Fibroblast of lung (primary cell): ENCODE data around the gene ZNF649. TPM values are rescaled to one million over a fixed set of nuclear protein-coding genes. Genes with fewer than 3 reads are reported as not detected.

Experiments
- DNase-seq, 2 donors: peaks; one replicate each; pipeline versions ENCODE4 v3.0.0 to v3.0.0-alpha.2; 2010; ENCODE audit warnings: low read depth in 2 of 2
- H2AFZ ChIP-seq: 2 replicates; pipeline ENCODE4 v1.5.1; 2012; ENCODE audit warnings: low read length, control low read depth, inconsistent platforms
- H3K27ac ChIP-seq: 2 replicates; pipeline ENCODE4 v1.5.1; 2011; ENCODE audit warnings: low read length, control low read depth; ENCODE audit not compliant: insufficient read depth
- H3K27me3 ChIP-seq: 2 replicates; pipeline ENCODE4 v1.5.1; 2011; ENCODE audit warnings: mild to moderate bottlenecking, low read length; ENCODE audit not compliant: control insufficient read depth, insufficient read depth
- H3K36me3 ChIP-seq: 2 replicates; pipeline ENCODE4 v1.5.1; 2011; ENCODE audit warnings: low read length; ENCODE audit not compliant: control insufficient read depth, insufficient read depth
- H3K4me1 ChIP-seq: 2 replicates; pipeline ENCODE4 v1.5.1; 2011; ENCODE audit warnings: low read length; ENCODE audit not compliant: control insufficient read depth, insufficient read depth; ENCODE audit errors: extremely low read depth
- H3K4me2 ChIP-seq: 2 replicates; pipeline ENCODE4 v1.5.1; 2011; ENCODE audit warnings: low read length, control low read depth; ENCODE audit not compliant: insufficient read depth; ENCODE audit errors: extremely low read depth
- H3K4me3 ChIP-seq, 4 experiments: fragments of 200-600 bp in 1 of 4; sonication (generic) in 1 of 4; replicated peaks in 1 of 4; 2 replicates each; pipeline ENCODE4 v1.5.1; 2011 to 2016; ENCODE audit warnings: low read length in 4 of 4, low read depth in 3 of 4, mild to moderate bottlenecking in 3 of 4, control low read depth in 2 of 4, inconsistent platforms in 1 of 4, mixed read lengths in 1 of 4; ENCODE audit not compliant: insufficient read depth in 1 of 4; ENCODE audit errors: control extremely low read depth in 1 of 4
- H3K79me2 ChIP-seq: 2 replicates; pipeline ENCODE4 v1.5.1; 2012; ENCODE audit warnings: mild to moderate bottlenecking, low read length, inconsistent platforms; ENCODE audit not compliant: control insufficient read depth, insufficient read depth
- H3K9ac ChIP-seq: 2 replicates; pipeline ENCODE4 v1.5.1; 2011; ENCODE audit warnings: mild to moderate bottlenecking, low read length, control low read depth; ENCODE audit not compliant: insufficient read depth
- H3K9me3 ChIP-seq: 2 replicates; pipeline ENCODE4 v1.5.1; 2012; ENCODE audit warnings: low read depth, low read length; ENCODE audit not compliant: control insufficient read depth, insufficient read depth
- H4K20me1 ChIP-seq: 2 replicates; pipeline ENCODE4 v1.5.1; 2011; ENCODE audit warnings: low read length; ENCODE audit not compliant: control insufficient read depth, insufficient read depth; ENCODE audit errors: extremely low read depth
- EZH2 ChIP-seq: IDR thresholded peaks from 2 replicates; pipeline ENCODE4 v1.5.1; 2012; ENCODE audit warnings: low read length, control low read depth, mild to moderate bottlenecking; ENCODE audit errors: missing control alignments
- polyA minus RNA-seq: library from RNA; depleted of rRNA, polyadenylated mRNA; stranded (reverse); fragments of >200 nt; gene quantifications from 2 replicates; pipeline ENCODE4 v1.2.3, GENCODE V29; 2011; ENCODE audit warnings: low replicate concordance
- polyA plus RNA-seq, 2 donors: library from polyadenylated mRNA; depleted of rRNA in 1 of 2; stranded (reverse) in 1 of 2; unstranded in 1 of 2; fragments of >200 nt; gene quantifications; 2 replicates each; pipeline ENCODE4 v1.2.1, GENCODE V29; 2011 to 2012; ENCODE audit warnings: missing spikeins in 1 of 2
- total RNA-seq: library from RNA; depleted of rRNA; stranded (reverse); fragments of >200 nt; gene quantifications from 2 replicates; pipeline ENCODE4 v1.2.1, GENCODE V29; 2014
- TF ChIP-seq, protein P1 (sequence below), 2 donors: IDR thresholded peaks in 1 of 2; conservative IDR thresholded peaks in 1 of 2; 1 replicate in 1 of 2; 2 replicates in 1 of 2; pipeline ENCODE4 v1.5.1; 2011 to 2012; ENCODE audit warnings: low read length in 2 of 2, control low read depth in 1 of 2, inconsistent platforms in 1 of 2, low read depth in 1 of 2, mild to moderate bottlenecking in 1 of 2

ZNF649 gene
- total RNA-seq, result 6.2 and 6.9 TPM in 2 replicates
- 4.6 and 5.6 TPM in 2 replicates for polyA plus RNA-seq
- 3.3 and 3.9 TPM in 2 replicates for polyA plus RNA-seq (2012)
- 1.3 and 6.8 TPM in 2 replicates for polyA minus RNA-seq

DNA sequence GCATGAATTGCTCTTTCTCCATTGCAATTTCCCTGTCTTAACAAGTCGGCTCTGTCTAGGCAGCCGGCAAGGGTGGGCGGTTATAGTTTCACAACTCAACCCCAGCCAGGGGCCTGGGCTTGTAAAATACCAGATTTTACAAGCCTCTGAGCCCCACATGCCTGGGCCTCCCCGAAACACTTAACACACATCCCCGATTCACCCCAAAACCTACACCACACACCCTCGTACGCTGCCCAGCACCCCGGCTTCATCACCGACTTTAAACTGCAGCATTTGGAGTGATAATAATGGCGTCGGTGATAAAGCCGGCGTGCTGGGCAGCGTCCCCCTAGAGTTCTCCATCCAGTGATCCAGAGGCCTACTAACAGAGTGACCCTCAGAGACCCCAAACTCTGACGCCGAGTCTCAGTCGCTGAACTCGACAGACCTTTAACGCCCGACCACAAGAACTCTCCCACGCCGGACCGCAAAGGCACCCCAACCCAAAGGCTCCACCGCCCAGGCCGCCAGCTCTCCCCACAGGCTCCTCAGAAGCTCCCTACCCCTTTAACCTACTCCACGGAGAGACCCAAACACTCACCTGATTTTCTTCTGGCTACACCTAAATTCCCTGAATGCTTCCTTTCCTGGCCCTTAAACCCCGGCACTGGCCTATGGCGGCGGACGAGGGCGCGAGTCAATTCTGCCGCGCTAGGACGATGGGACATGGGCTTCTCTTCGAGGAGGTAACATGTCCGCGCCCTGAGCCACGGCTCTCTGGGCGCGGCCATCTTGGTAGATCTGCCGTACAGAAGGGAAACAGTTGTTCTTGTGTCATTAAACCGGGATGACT, at the start of gene ZNF649:
ZNF649 (minus strand) TSS at position 687 of the 835 bp plus-strand sequence. CDS start 4,910 bp downstream, outside the sequence.
- TF ChIP-seq, protein P1, sequence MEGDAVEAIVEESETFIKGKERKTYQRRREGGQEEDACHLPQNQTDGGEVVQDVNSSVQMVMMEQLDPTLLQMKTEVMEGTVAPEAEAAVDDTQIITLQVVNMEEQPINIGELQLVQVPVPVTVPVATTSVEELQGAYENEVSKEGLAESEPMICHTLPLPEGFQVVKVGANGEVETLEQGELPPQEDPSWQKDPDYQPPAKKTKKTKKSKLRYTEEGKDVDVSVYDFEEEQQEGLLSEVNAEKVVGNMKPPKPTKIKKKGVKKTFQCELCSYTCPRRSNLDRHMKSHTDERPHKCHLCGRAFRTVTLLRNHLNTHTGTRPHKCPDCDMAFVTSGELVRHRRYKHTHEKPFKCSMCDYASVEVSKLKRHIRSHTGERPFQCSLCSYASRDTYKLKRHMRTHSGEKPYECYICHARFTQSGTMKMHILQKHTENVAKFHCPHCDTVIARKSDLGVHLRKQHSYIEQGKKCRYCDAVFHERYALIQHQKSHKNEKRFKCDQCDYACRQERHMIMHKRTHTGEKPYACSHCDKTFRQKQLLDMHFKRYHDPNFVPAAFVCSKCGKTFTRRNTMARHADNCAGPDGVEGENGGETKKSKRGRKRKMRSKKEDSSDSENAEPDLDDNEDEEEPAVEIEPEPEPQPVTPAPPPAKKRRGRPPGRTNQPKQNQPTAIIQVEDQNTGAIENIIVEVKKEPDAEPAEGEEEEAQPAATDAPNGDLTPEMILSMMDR (conservative IDR thresholded peaks at IDR 0.05 in 1 of 2, IDR thresholded peaks at IDR 0.05 in 1 of 2; ENCODE audit: low read depth in 1 of 2, low read length in 2 of 2), result peak in 1 of 2 donors; percentile 13
- TF ChIP-seq EZH2, result no peak
- peak within 1 kb of the TSS; percentile 72 for H3K27ac ChIP-seq
- H3K4me3 ChIP-seq, result peak within 1 kb of the TSS; percentile 93 to 96 (median 96)
- H3K27me3 ChIP-seq, result peaks cover 2% of the 10 kb centered on the region
- peak within 1 kb of the TSS; percentile 44 for H3K4me2 ChIP-seq
- no peaks in the 10 kb centered on the region for H4K20me1 ChIP-seq
- peak within 1 kb of the TSS; percentile 95 for H2AFZ ChIP-seq
- DNase-seq, result peak; percentile 82 to 86
- peak within 1 kb of the TSS; percentile 78 for H3K9ac ChIP-seq
- H3K79me2 ChIP-seq, result peaks cover 17% of the 10 kb centered on the region
- H3K4me1 ChIP-seq, result no peaks in the 10 kb centered on the region
- no peaks in the 10 kb centered on the region for H3K9me3 ChIP-seq
- H3K36me3 ChIP-seq, result peaks cover 1% of the 10 kb centered on the region

- no peaks in the 10 kb centered on the region for H3K4me1 ChIP-seq
- H3K4me2 ChIP-seq, result peak overlapping the region; percentile 78
- no peak overlapping the region for H3K9ac ChIP-seq
- H3K79me2 ChIP-seq, result no peaks in the 10 kb centered on the region
- no peaks in the 10 kb centered on the region for H4K20me1 ChIP-seq
- TF ChIP-seq EZH2, result no peak
- TF ChIP-seq, protein P1 (conservative IDR thresholded peaks at IDR 0.05 in 1 of 2, IDR thresholded peaks at IDR 0.05 in 1 of 2; ENCODE audit: low read depth in 1 of 2, low read length in 2 of 2), result no peak
- H2AFZ ChIP-seq, result peak overlapping the region; percentile 78
- no peak overlapping the region for H3K27ac ChIP-seq
- H3K4me3 ChIP-seq, result peak overlapping the region; percentile 18 to 79 (median 48)
- no peaks in the 10 kb centered on the region for H3K36me3 ChIP-seq
- H3K9me3 ChIP-seq, result peaks cover 11% of the 10 kb centered on the region
- no peaks in the 10 kb centered on the region for H3K27me3 ChIP-seq
- DNase-seq, result peak; percentile 37 to 75
Observed at GRCh38 chr19:51948975-51949374, 44.2 kb upstream of the ZNF649 start.

GRCh38 chr19:51946602-51947001, 41.8 kb upstream of the ZNF649 start:
- no peak for DNase-seq
- no peaks in the 10 kb centered on the region for H3K79me2 ChIP-seq
- no peak overlapping the region for H3K27ac ChIP-seq
- H3K9me3 ChIP-seq, result peaks cover 11% of the 10 kb centered on the region
- H3K9ac ChIP-seq, result no peak overlapping the region
- H3K4me3 ChIP-seq, result no peak overlapping the region
- H3K27me3 ChIP-seq, result no peaks in the 10 kb centered on the region
- TF ChIP-seq EZH2, result no peak
- TF ChIP-seq, protein P1 (conservative IDR thresholded peaks at IDR 0.05 in 1 of 2, IDR thresholded peaks at IDR 0.05 in 1 of 2; ENCODE audit: low read depth in 1 of 2, low read length in 2 of 2), result no peak
- peaks cover 3% of the 10 kb centered on the region for H3K36me3 ChIP-seq
- no peak overlapping the region for H2AFZ ChIP-seq
- no peaks in the 10 kb centered on the region for H4K20me1 ChIP-seq
- H3K4me2 ChIP-seq, result no peak overlapping the region
- no peaks in the 10 kb centered on the region for H3K4me1 ChIP-seq
